NCI-H1048 (cell line): ENCODE data around the gene CCDC90B.

Experiments
- DNase-seq: peaks from one replicate; lab custom pipeline; 2025; lab: John Stamatoyannopoulos, UW

The CCDC90B gene

DNA sequence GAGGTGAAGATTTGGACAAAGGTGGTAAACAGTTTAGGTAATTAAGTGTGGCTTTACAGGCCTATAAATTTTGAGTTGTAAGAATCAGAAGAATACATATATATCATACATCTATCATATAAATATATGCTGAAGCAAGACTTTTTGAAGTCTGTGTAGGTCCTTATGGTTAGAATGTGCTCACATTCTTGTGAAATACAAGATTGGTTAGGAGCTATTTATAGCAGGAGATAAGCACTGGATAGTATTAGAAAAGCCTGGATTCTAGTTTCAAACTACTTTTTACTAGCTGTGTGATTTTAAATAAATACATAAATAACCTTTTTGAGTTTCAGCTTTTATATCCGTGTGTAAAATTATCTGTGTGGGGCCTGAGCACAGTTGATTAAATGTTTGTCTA lies 50.3 kb downstream of the CCDC90B start:
- no peak for DNase-seq

GRCh38 chr11:83223457-83223856 lies 62.7 kb downstream of the CCDC90B start:
- no peak for DNase-seq

DNA sequence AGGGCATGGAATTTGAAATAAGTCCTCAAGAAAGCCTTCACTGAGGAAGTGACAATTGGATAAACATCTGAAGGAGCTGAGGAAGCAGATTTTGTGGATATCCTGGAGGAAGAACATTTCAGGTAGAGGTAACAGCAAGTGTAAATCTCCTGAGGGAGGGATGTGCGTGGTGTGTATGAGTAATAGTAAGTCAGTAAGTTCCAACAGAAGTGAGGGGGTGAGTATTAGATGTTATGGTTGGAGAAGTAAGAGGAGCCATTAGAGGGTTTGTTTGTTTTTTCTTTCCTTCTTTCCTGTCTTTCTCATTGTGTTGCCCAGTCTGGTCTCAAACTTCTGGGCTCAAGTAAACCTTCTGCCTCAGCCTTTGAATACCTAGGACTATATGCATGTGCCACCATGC lies 63.7 kb downstream of the CCDC90B start:
- no peak for DNase-seq

DNA sequence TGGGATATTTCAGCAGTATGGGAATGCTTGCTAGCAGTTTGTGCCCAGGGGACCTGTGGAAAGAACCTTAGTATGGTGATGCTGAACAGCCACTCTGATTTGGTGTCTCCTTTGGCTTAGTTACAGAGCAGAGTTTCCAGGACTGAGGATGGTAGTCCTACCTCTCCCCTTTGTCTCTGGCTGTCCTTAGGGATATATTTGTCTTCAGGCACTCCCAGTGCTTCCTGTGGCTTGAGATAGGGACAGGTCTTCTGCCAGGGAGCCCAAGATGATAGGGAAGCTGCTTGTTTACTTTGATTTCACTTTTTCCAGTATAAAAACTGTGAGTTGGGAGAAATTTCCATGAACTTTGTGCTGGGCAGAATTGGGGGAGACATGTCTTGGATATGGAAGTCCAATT lies 64.5 kb downstream of the CCDC90B start:
- no peak for DNase-seq

- DNase-seq = no peak
Observed at GRCh38 chr11:83220260-83220659, 65.9 kb downstream of the CCDC90B start.

GRCh38 chr11:83219095-83219494 lies 67.1 kb downstream of the CCDC90B start:
- DNase-seq = no peak
